ENCODE results near the gene ACVR1.

- TF ChIP-seq CTCF (IDR thresholded peaks at IDR 0.05) (no peak), POLR2AphosphoS5 (IDR thresholded peaks at IDR 0.05; ENCODE audit: low read depth, low read length) (no peak), REST (IDR thresholded peaks at IDR 0.05; ENCODE audit: insufficient read depth in 1 of 2, low read depth in 2 of 2, low read length in 1 of 2) (no peak)
Observed at GRCh38 chr2:157790780-157791179, 85.3 kb downstream of the ACVR1 start.

Data from Panc1 (cell line).